ENCODE measurements around the gene PTPRG.

GRCh38 chr3:61724801-61725200 is 163.4 kb downstream of the PTPRG start:
- no peak for TF ChIP-seq EZH2 (IDR thresholded peaks at IDR 0.05; ENCODE audit: insufficient read depth, low read length)
- no peak for TF ChIP-seq CTCF (IDR thresholded peaks at IDR 0.05; ENCODE audit: insufficient read depth, low read depth, low read length)
